GM21717 (cell line): ENCODE data around the gene GTPBP2.
"Not testable (repeated sequence)": the region's sequence is repeated elsewhere in the genome, so short reads cannot be mapped to it uniquely, and the experiment has no call there.

Experiments
- ATAC-seq: cut with Tn5 transposase; IDR thresholded peaks from one replicate; pipeline ENCODE4 v1.9.1; 2021; ENCODE audit warnings: mild to moderate bottlenecking, moderate library complexity; ENCODE audit not compliant: unreplicated experiment

Gene GTPBP2

GRCh38 chr6:43658161-43658560, 29.1 kb upstream of the GTPBP2 start:
- ATAC-seq = no peak

GRCh38 chr6:43657221-43657802, 28.2 kb upstream of the GTPBP2 start:
- no peak for ATAC-seq

GRCh38 chr6:43652822-43653221, 23.8 kb upstream of the GTPBP2 start:
- not testable (repeated sequence) for ATAC-seq

GRCh38 chr6:43648248-43648647, 19.2 kb upstream of the GTPBP2 start:
- ATAC-seq = no peak

- ATAC-seq = no peak
Measured at GRCh38 chr6:43647613-43648012, 18.5 kb upstream of the GTPBP2 start.

GRCh38 chr6:43645613-43645964, 16.5 kb upstream of the GTPBP2 start:
- ATAC-seq = no peak

- peak; percentile 44 for ATAC-seq
Measured at GRCh38 chr6:43644940-43645612, 16.0 kb upstream of the GTPBP2 start, which contains the start of gene RSPH9. RSPH9 (plus strand) TSS chr6:43645036; CDS start chr6:43645099, 63 bp downstream.

- no peak for ATAC-seq
Measured at GRCh38 chr6:43639984-43640800, 11.1 kb upstream of the GTPBP2 start.

- ATAC-seq = no peak
Measured at GRCh38 chr6:43636308-43636659, 7.2 kb upstream of the GTPBP2 start.

- ATAC-seq = peak; percentile 61
Measured at GRCh38 chr6:43635387-43636307, 6.6 kb upstream of the GTPBP2 start, which contains the start of gene MAD2L1BP. MAD2L1BP (plus strand) TSS chr6:43635840; CDS start chr6:43635876, 36 bp downstream.

- ATAC-seq = no peak
Measured at GRCh38 chr6:43634702-43635303, 5.7 kb upstream of the GTPBP2 start.

GRCh38 chr6:43633002-43633401, 3.9 kb upstream of the GTPBP2 start:
- ATAC-seq = not testable (repeated sequence)

- ATAC-seq = no peak
Measured at GRCh38 chr6:43630980-43631619, 2.0 kb upstream of the GTPBP2 start.

GRCh38 chr6:43629505-43630300, 639 bp upstream of the GTPBP2 start:
- ATAC-seq = peak; percentile 71

- ATAC-seq = no peak
Measured at GRCh38 chr6:43628393-43629103, 516 bp downstream of the GTPBP2 start.

GRCh38 chr6:43627008-43627825, 1.8 kb downstream of the GTPBP2 start:
- ATAC-seq = no peak

GRCh38 chr6:43625393-43625992, 3.6 kb downstream of the GTPBP2 start:
- no peak for ATAC-seq
